Measurements from ENCODE around the gene MYH14.

The MYH14 gene

GRCh38 chr19:50214699-50215543 lies 11.5 kb downstream of the MYH14 start:
- Histone ChIP-seq H3K9me2 (replicated peaks; ENCODE audit: control insufficient read depth, low read length) (no peaks in the 10 kb centered on the region), H3K4me2 (ENCODE audit: low read length) (no peak overlapping the region), H3F3A (ENCODE audit: control insufficient read depth, insufficient read depth) (no peaks in the 10 kb centered on the region), H3K36me3 (ENCODE audit: control insufficient read depth, low read length) (no peaks in the 10 kb centered on the region), H4K20me1 (ENCODE audit: control insufficient read depth, insufficient read depth, low read depth, low read length) (no peaks in the 10 kb centered on the region), H3K4me1 (ENCODE audit: control insufficient read depth, low read length) (no peaks in the 10 kb centered on the region), H3K9me3 (ENCODE audit: control insufficient read depth, insufficient read depth, low read length) (no peaks in the 10 kb centered on the region), H3K79me2 (ENCODE audit: control insufficient read depth, low read length) (no peaks in the 10 kb centered on the region), H3K27ac (ENCODE audit: low read depth, low read length) (no peak overlapping the region), H3K4me3 (ENCODE audit: low read length) (no peak overlapping the region), H3K27me3 (ENCODE audit: control insufficient read depth, low read length) (no peaks in the 10 kb centered on the region)
- no peak for TF ChIP-seq CTCF (IDR thresholded peaks at IDR 0.05; ENCODE audit: low read depth, low read length, poor library complexity, severe bottlenecking)
- no peak for TF ChIP-seq EZH2phosphoT487 (IDR thresholded peaks at IDR 0.05; ENCODE audit: borderline replicate concordance, low read length)

GRCh38 chr19:50215820-50216219 lies 12.4 kb downstream of the MYH14 start:
- no peaks in the 10 kb centered on the region for H3K4me1 ChIP-seq (ENCODE audit: control insufficient read depth, low read length)
- H3K27me3 ChIP-seq (ENCODE audit: control insufficient read depth, low read length): no peaks in the 10 kb centered on the region
- H4K20me1 ChIP-seq (ENCODE audit: control insufficient read depth, insufficient read depth, low read depth, low read length): no peaks in the 10 kb centered on the region
- no peaks in the 10 kb centered on the region for H3K36me3 ChIP-seq (ENCODE audit: control insufficient read depth, low read length)
- H3K9me2 ChIP-seq (replicated peaks; ENCODE audit: control insufficient read depth, low read length): no peaks in the 10 kb centered on the region
- H3K79me2 ChIP-seq (ENCODE audit: control insufficient read depth, low read length): no peaks in the 10 kb centered on the region
- TF ChIP-seq CTCF (IDR thresholded peaks at IDR 0.05; ENCODE audit: low read depth, low read length, poor library complexity, severe bottlenecking) (no peak), EZH2phosphoT487 (IDR thresholded peaks at IDR 0.05; ENCODE audit: borderline replicate concordance, low read length) (no peak)
- H3K4me3 ChIP-seq (ENCODE audit: low read length): no peak overlapping the region
- H3F3A ChIP-seq (ENCODE audit: control insufficient read depth, insufficient read depth): no peaks in the 10 kb centered on the region
- no peaks in the 10 kb centered on the region for H3K9me3 ChIP-seq (ENCODE audit: control insufficient read depth, insufficient read depth, low read length)
- H3K4me2 ChIP-seq (ENCODE audit: low read length): no peak overlapping the region
- H3K27ac ChIP-seq (ENCODE audit: low read depth, low read length): no peak overlapping the region

GRCh38 chr19:50221087-50221486 lies 17.7 kb downstream of the MYH14 start:
- Histone ChIP-seq H3K9me2 (replicated peaks; ENCODE audit: control insufficient read depth, low read length) (no peaks in the 10 kb centered on the region), H3F3A (ENCODE audit: control insufficient read depth, insufficient read depth) (no peaks in the 10 kb centered on the region), H3K4me3 (ENCODE audit: low read length) (no peak overlapping the region), H3K27me3 (ENCODE audit: control insufficient read depth, low read length) (no peaks in the 10 kb centered on the region), H3K4me1 (ENCODE audit: control insufficient read depth, low read length) (no peaks in the 10 kb centered on the region), H3K27ac (ENCODE audit: low read depth, low read length) (no peak overlapping the region), H3K36me3 (ENCODE audit: control insufficient read depth, low read length) (no peaks in the 10 kb centered on the region), H4K20me1 (ENCODE audit: control insufficient read depth, insufficient read depth, low read depth, low read length) (no peaks in the 10 kb centered on the region), H3K9me3 (ENCODE audit: control insufficient read depth, insufficient read depth, low read length) (peaks cover 8% of the 10 kb centered on the region; the same call in 1 of the 2 replicates), H3K4me2 (ENCODE audit: low read length) (no peak overlapping the region), H3K79me2 (ENCODE audit: control insufficient read depth, low read length) (no peaks in the 10 kb centered on the region)
- TF ChIP-seq EZH2phosphoT487 (IDR thresholded peaks at IDR 0.05; ENCODE audit: borderline replicate concordance, low read length) (no peak), CTCF (IDR thresholded peaks at IDR 0.05; ENCODE audit: low read depth, low read length, poor library complexity, severe bottlenecking) (no peak)

Measured in DOHH2 (cell line).